ENCODE data around the gene MYOM1.

Gene MYOM1

GRCh38 chr18:3140342-3140741, 79.4 kb downstream of the MYOM1 start:
- DNase-seq, result no peak
- in situ Hi-C loops (cut with HindIII; ENCODE audit: low pct_ligation_motif_present, low pct_unique_long_range_greater_than_20kb, low sequenced_read_pairs), result no loop called here

- no peak for DNase-seq
- in situ Hi-C loops (cut with HindIII; ENCODE audit: low pct_ligation_motif_present, low pct_unique_long_range_greater_than_20kb, low sequenced_read_pairs), result no loop called here
These were observed 80.4 kb downstream of the MYOM1 start for GRCh38 chr18:3139406-3139805.

GRCh38 chr18:3138274-3138975, 81.3 kb downstream of the MYOM1 start:
- DNase-seq, result no peak
- in situ Hi-C loops (cut with HindIII; ENCODE audit: low pct_ligation_motif_present, low pct_unique_long_range_greater_than_20kb, low sequenced_read_pairs), result no loop called here

GRCh38 chr18:3135536-3135935, 84.2 kb downstream of the MYOM1 start:
- in situ Hi-C loops (cut with HindIII; ENCODE audit: low pct_ligation_motif_present, low pct_unique_long_range_greater_than_20kb, low sequenced_read_pairs), result no loop called here
- no peak for DNase-seq

GRCh38 chr18:3132700-3133099, 87.1 kb downstream of the MYOM1 start:
- no peak for DNase-seq
- in situ Hi-C loops (cut with HindIII; ENCODE audit: low pct_ligation_motif_present, low pct_unique_long_range_greater_than_20kb, low sequenced_read_pairs), result no loop called here

- DNase-seq, result no peak
- in situ Hi-C loops (cut with HindIII; ENCODE audit: low pct_ligation_motif_present, low pct_unique_long_range_greater_than_20kb, low sequenced_read_pairs), result no loop called here
These were observed 89.4 kb downstream of the MYOM1 start for GRCh38 chr18:3130344-3130743.

- in situ Hi-C loops (cut with HindIII; ENCODE audit: low pct_ligation_motif_present, low pct_unique_long_range_greater_than_20kb, low sequenced_read_pairs), result no loop called here
- DNase-seq, result peak; percentile 65
These were observed 90.5 kb downstream of the MYOM1 start for GRCh38 chr18:3129053-3129864.

GRCh38 chr18:3126457-3127097, 93.2 kb downstream of the MYOM1 start:
- in situ Hi-C loops (cut with HindIII; ENCODE audit: low pct_ligation_motif_present, low pct_unique_long_range_greater_than_20kb, low sequenced_read_pairs), result no loop called here
- no peak for DNase-seq

GRCh38 chr18:3124822-3125221, 94.9 kb downstream of the MYOM1 start:
- in situ Hi-C loops (cut with HindIII; ENCODE audit: low pct_ligation_motif_present, low pct_unique_long_range_greater_than_20kb, low sequenced_read_pairs), result no loop called here
- no peak for DNase-seq

GRCh38 chr18:3122851-3123250, 96.9 kb downstream of the MYOM1 start:
- no peak for DNase-seq
- in situ Hi-C loops (cut with HindIII; ENCODE audit: low pct_ligation_motif_present, low pct_unique_long_range_greater_than_20kb, low sequenced_read_pairs), result no loop called here

GRCh38 chr18:3121259-3121658, 98.5 kb downstream of the MYOM1 start:
- in situ Hi-C loops (cut with HindIII; ENCODE audit: low pct_ligation_motif_present, low pct_unique_long_range_greater_than_20kb, low sequenced_read_pairs), result no loop called here

GRCh38 chr18:3120356-3120755, 99.4 kb downstream of the MYOM1 start:
- no peak for DNase-seq
- in situ Hi-C loops (cut with HindIII; ENCODE audit: low pct_ligation_motif_present, low pct_unique_long_range_greater_than_20kb, low sequenced_read_pairs), result no loop called here

More at GRCh38 chr18:3121259-3121658, 98.5 kb downstream of the MYOM1 start:
- no peak for DNase-seq

GRCh38 chr18:3119401-3120341, 100.1 kb downstream of the MYOM1 start:
- DNase-seq, result no peak
- in situ Hi-C loops (cut with HindIII; ENCODE audit: low pct_ligation_motif_present, low pct_unique_long_range_greater_than_20kb, low sequenced_read_pairs), result no loop called here

- in situ Hi-C loops (cut with HindIII; ENCODE audit: low pct_ligation_motif_present, low pct_unique_long_range_greater_than_20kb, low sequenced_read_pairs), result no loop called here
- DNase-seq, result no peak
These were observed 101.4 kb downstream of the MYOM1 start for GRCh38 chr18:3118195-3119010.

- in situ Hi-C loops (cut with HindIII; ENCODE audit: low pct_ligation_motif_present, low pct_unique_long_range_greater_than_20kb, low sequenced_read_pairs), result no loop called here
These were observed 102.1 kb downstream of the MYOM1 start for GRCh38 chr18:3117493-3118192.

GRCh38 chr18:3115447-3116030, 104.2 kb downstream of the MYOM1 start:
- in situ Hi-C loops (cut with HindIII; ENCODE audit: low pct_ligation_motif_present, low pct_unique_long_range_greater_than_20kb, low sequenced_read_pairs), result no loop called here
- no peak for DNase-seq

More at GRCh38 chr18:3117493-3118192, 102.1 kb downstream of the MYOM1 start:
- no peak for DNase-seq

GRCh38 chr18:3114451-3114850, 105.3 kb downstream of the MYOM1 start:
- no peak for DNase-seq
- in situ Hi-C loops (cut with HindIII; ENCODE audit: low pct_ligation_motif_present, low pct_unique_long_range_greater_than_20kb, low sequenced_read_pairs), result no loop called here

All from ACHN (cell line).